Thyroid gland (tissue), 4 donors: Measurements from ENCODE around the gene ZNF622.

Experiments
- POLR2A ChIP-seq, 2 donors: fragments of 450-650 bp; IDR thresholded peaks; one replicate each; pipeline ENCODE4 v1.6.1; 2017; ENCODE audit warnings: antibody characterized with exemption in 2 of 2, mild to moderate bottlenecking in 2 of 2, moderate library complexity in 1 of 2
- TF ChIP-seq, protein P1 (sequence below), 6 experiments: fragments of 200-600 bp in 3 of 6; fragments of 450-650 bp in 3 of 6; sonication (generic) in 3 of 6; IDR thresholded peaks; one replicate each; pipeline ENCODE4 v1.5.1; 2016 to 2019; ENCODE audit warnings: antibody characterized with exemption in 6 of 6, mild to moderate bottlenecking in 2 of 6, inconsistent platforms in 1 of 6, moderate library complexity in 1 of 6

DNA sequence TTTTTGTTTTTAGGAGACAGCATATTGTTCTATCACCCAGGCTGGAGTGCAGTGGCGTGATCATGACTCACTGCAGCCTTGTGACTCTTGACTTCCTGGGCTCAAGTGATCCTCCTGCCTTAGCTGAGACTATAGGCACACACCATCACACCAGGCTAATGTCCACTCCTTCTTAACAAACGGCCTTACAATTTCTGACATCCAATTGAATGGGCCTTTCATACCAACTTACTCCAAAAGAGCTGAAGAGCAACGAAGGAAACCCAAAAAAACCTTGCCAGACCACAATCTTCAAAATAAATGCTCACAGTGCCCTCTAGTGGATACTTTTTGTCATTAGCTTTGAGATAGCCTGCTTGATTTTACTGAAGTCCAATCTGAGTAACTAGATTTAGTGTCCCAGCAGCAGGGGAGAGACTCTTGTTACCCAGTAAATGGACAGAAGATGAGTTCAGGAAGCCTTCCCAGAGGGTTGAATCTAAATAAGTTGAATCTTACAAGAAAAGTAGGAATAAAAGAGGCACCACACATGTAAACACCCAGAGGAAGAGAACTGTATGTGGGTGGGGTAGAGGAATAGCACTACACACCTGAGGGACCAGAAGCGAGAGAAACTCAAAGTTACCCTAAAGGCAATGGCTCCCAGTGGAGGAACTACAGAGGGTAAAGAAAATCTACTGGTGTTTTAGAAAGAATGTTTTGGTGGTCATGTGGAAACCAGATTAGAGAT lies 9.3 kb downstream of the ZNF622 start:
- TF ChIP-seq, protein P1, sequence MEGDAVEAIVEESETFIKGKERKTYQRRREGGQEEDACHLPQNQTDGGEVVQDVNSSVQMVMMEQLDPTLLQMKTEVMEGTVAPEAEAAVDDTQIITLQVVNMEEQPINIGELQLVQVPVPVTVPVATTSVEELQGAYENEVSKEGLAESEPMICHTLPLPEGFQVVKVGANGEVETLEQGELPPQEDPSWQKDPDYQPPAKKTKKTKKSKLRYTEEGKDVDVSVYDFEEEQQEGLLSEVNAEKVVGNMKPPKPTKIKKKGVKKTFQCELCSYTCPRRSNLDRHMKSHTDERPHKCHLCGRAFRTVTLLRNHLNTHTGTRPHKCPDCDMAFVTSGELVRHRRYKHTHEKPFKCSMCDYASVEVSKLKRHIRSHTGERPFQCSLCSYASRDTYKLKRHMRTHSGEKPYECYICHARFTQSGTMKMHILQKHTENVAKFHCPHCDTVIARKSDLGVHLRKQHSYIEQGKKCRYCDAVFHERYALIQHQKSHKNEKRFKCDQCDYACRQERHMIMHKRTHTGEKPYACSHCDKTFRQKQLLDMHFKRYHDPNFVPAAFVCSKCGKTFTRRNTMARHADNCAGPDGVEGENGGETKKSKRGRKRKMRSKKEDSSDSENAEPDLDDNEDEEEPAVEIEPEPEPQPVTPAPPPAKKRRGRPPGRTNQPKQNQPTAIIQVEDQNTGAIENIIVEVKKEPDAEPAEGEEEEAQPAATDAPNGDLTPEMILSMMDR (IDR thresholded peaks at IDR 0.05): peak; percentile 27 to 65 (median 56)
- TF ChIP-seq POLR2A (IDR thresholded peaks at IDR 0.05): no peak
